ENCODE measurements around the gene SDF2. TPM values are rescaled to one million over a fixed set of nuclear protein-coding genes. Genes with fewer than 3 reads are reported as not detected.

Gene SDF2
- total and polyA plus RNA-seq, 9 of the 15 experiments (the other 6 are each of a cell fraction or from before 2014, with no cell fraction given), result 41.2 to 132 (median 65.6) TPM

DNA sequence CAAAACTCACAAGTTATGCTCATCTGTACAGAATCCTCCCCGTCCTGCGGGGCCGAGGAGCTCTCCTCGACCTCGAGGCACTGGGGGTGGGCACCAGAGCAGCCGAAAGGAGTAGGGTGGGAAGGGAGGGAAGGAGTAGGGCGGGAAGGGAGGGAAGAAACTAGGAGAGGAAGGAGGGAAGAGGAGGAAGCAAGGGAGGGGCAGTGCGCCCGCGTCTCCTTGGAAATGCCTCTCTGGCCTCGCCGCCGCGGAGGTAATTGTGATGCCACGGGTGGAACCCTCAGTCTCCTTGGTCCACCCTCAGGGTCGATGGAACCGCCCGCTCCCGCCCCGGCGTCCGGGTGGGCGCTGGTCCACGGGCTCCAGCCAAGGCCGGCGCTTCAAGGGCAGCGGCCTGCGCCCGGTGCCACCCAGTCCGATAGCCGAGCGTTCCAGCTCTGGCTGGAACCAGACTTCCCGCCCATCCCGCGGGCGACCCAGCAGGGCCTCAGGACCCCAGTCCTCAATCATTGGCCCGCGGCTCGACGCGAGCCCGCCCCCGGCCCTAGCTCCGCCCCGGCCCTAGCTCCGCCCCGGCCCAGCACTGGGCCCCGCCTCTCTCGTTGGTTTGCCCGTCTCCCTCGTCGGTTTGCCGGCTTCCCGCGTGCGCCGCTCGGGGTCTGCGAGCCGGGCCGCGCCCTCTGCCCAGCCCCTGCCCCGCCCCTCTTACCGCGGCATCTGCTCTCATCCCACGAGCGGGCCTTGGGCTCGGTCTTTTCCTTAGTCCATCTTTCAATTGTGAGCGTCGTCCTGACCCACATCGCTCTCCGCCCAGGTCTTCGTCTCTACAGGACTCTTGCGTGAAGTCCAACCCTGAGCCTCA, 49.4 kb upstream of the SDF2 start (continued):
- TF ChIP-seq ZNF830 (CRISPR knock-in tag; IDR thresholded peaks at IDR 0.05) (peak; percentile 19; the same call in 1 of the 2 replicates), TSC22D4 (tag; IDR thresholded peaks at IDR 0.05) (no peak), SMC3 (conservative IDR thresholded peaks at IDR 0.05; ENCODE audit: insufficient read depth, low read depth, low read length) (no peak), SREBF2 (CRISPR knock-in tag; IDR thresholded peaks at IDR 0.05) (no peak), MCM5 (IDR thresholded peaks at IDR 0.05; ENCODE audit: low read depth) (no peak), HSF4 (CRISPR knock-in tag; IDR thresholded peaks at IDR 0.05; ENCODE audit: borderline replicate concordance) (no peak), PRMT5 (CRISPR knock-in tag; IDR thresholded peaks at IDR 0.05) (no peak), NCOR1 (IDR thresholded peaks at IDR 0.05) (no peak), ZFP91 (CRISPR knock-in tag; IDR thresholded peaks at IDR 0.05) (no peak; the same call in 1 of the 2 replicates), GABPB2 (CRISPR knock-in tag; conservative IDR thresholded peaks at IDR 0.05) (no peak), ZNF124 (CRISPR knock-in tag; IDR thresholded peaks at IDR 0.05) (no peak), CBX5 (IDR thresholded peaks at IDR 0.05; ENCODE audit: borderline replicate concordance, low read depth) (no peak; the same call in 1 of the 2 replicates), CREBBP (IDR thresholded peaks at IDR 0.05; ENCODE audit: low read depth, low read length) (no peak), PTBP1 (IDR thresholded peaks at IDR 0.05; ENCODE audit: low read depth, low read length) (no peak), ZNF3 (CRISPR knock-in tag; IDR thresholded peaks at IDR 0.05) (no peak), CHAMP1 (IDR thresholded peaks at IDR 0.05) (no peak), MAZ (CRISPR knock-in tag; conservative IDR thresholded peaks at IDR 0.05 in 1 of 2, IDR thresholded peaks at IDR 0.05 in 1 of 2) (peak; percentile 77 to 79)
- TF ChIP-seq, protein P1, sequence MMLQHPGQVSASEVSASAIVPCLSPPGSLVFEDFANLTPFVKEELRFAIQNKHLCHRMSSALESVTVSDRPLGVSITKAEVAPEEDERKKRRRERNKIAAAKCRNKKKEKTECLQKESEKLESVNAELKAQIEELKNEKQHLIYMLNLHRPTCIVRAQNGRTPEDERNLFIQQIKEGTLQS (IDR thresholded peaks at IDR 0.05), result no peak
- TF ChIP-seq, protein P1 (CRISPR knock-in tag; conservative IDR thresholded peaks at IDR 0.05), result peak; percentile 54; the same call in 1 of the 2 replicates
- TF ChIP-seq, protein P2, sequence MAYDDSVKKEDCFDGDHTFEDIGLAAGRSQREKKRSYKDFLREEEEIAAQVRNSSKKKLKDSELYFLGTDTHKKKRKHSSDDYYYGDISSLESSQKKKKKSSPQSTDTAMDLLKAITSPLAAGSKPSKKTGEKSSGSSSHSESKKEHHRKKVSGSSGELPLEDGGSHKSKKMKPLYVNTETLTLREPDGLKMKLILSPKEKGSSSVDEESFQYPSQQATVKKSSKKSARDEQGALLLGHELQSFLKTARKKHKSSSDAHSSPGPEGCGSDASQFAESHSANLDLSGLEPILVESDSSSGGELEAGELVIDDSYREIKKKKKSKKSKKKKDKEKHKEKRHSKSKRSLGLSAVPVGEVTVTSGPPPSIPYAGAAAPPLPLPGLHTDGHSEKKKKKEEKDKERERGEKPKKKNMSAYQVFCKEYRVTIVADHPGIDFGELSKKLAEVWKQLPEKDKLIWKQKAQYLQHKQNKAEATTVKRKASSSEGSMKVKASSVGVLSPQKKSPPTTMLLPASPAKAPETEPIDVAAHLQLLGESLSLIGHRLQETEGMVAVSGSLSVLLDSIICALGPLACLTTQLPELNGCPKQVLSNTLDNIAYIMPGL (CRISPR knock-in tag; IDR thresholded peaks at IDR 0.05), result peak; percentile 93
- TF ChIP-seq, protein P3, sequence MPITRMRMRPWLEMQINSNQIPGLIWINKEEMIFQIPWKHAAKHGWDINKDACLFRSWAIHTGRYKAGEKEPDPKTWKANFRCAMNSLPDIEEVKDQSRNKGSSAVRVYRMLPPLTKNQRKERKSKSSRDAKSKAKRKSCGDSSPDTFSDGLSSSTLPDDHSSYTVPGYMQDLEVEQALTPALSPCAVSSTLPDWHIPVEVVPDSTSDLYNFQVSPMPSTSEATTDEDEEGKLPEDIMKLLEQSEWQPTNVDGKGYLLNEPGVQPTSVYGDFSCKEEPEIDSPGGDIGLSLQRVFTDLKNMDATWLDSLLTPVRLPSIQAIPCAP (CRISPR knock-in tag; IDR thresholded peaks at IDR 0.05; ENCODE audit: borderline replicate concordance), result no peak
